Esophagus muscularis mucosa (tissue), 4 donors: ENCODE results near the gene BMPR1A. TPM values are rescaled to one million over a fixed set of nuclear protein-coding genes. Genes with fewer than 3 reads are reported as not detected.
A peak's percentile ranks its signal among the peaks of the same experiment; 100 is the strongest.

Source experiments
- DNase-seq: peaks from one replicate; pipeline ENCODE4 v3.0.0-alpha.2; 2017; ENCODE audit errors: extremely low spot score
- H3K27ac ChIP-seq, 4 donors: fragments of 200-600 bp; sonication (generic); replicated peaks in 1 of 4; 1 replicate in 3 of 4; 2 replicates in 1 of 4; pipeline ENCODE4 v1.5.1; 2016 to 2019; ENCODE audit warnings: mild to moderate bottlenecking in 1 of 4
- H3K27me3 ChIP-seq, 4 donors: fragments of 200-600 bp; sonication (generic); one replicate each; pipeline versions ENCODE4 v1.5.1 to v1.6.0; 2016 to 2019
- H3K36me3 ChIP-seq, 4 donors: fragments of 200-600 bp; sonication (generic); one replicate each; pipeline ENCODE4 v1.5.1; 2016 to 2019
- H3K4me1 ChIP-seq, 4 donors: fragments of 200-600 bp; sonication (generic); one replicate each; pipeline ENCODE4 v1.5.1; 2016 to 2019
- H3K4me3 ChIP-seq, 4 donors: fragments of 200-600 bp; sonication (generic); 1 replicate in 2 of 4; 2 replicates in 2 of 4; pipeline ENCODE4 v1.5.1; 2016 to 2019; ENCODE audit warnings: mild to moderate bottlenecking in 4 of 4, moderate library complexity in 1 of 4
- H3K9me3 ChIP-seq, 4 donors: fragments of 200-600 bp; sonication (generic); 1 replicate in 3 of 4; 2 replicates in 1 of 4; pipeline ENCODE4 v1.5.1; 2016 to 2019
- CTCF ChIP-seq, 3 experiments: fragments of 200-600 bp in 2 of 3; fragments of 450-650 bp in 1 of 3; sonication (generic) in 2 of 3; IDR thresholded peaks; one replicate each; pipeline ENCODE4 v1.5.1; 2017 to 2019; ENCODE audit warnings: antibody characterized with exemption in 3 of 3, mild to moderate bottlenecking in 2 of 3, moderate library complexity in 1 of 3
- EP300 ChIP-seq: sonication (generic); formaldehyde crosslinking; IDR thresholded peaks from one replicate; pipeline ENCODE4 v1.6.1; 2017; ENCODE audit warnings: antibody characterized with exemption
- POLR2A ChIP-seq: fragments of 450-650 bp; IDR thresholded peaks from one replicate; pipeline ENCODE4 v1.6.1; 2017; ENCODE audit warnings: antibody characterized with exemption, moderate library complexity, mild to moderate bottlenecking, low read depth
- POLR2AphosphoS5 ChIP-seq, 2 donors: sonication (generic); formaldehyde crosslinking; IDR thresholded peaks; one replicate each; pipeline ENCODE4 v1.6.1; 2017; ENCODE audit warnings: antibody characterized with exemption in 2 of 2
- WGBS: methylation state at CpG from one replicate; pipeline ENCODE4 v1.1.5; 2018; 5-methylcytosine and 5-hydroxymethylcytosine counted together
- intact Hi-C: fragments of 100-400 bp; cut with DNase I; formaldehyde crosslinking; loops from one replicate; pipeline ENCODE4 v1.15.1; 2023
- total RNA-seq, 4 donors: library from RNA; depleted of rRNA; stranded (reverse); fragments of >200 nt; gene quantifications; one replicate each; pipeline versions ENCODE4 v1.1.0 to v1.2.1, GENCODE V29; 2016

The BMPR1A gene
- total RNA-seq, 4 donors from 2014 or later = 66.1 to 110 (median 90.5) TPM

GRCh38 chr10:86941426-86941825 lies 185.0 kb downstream of the BMPR1A start:
- H3K27ac ChIP-seq = no peak overlapping the region
- intact Hi-C loops = loop anchor here (2.0 kb wide), 1 partner anchor 151 kb away; no protein-coding TSS in a partner anchor
- no peak overlapping the region for H3K4me3 ChIP-seq
- TF ChIP-seq POLR2AphosphoS5 (IDR thresholded peaks at IDR 0.05) (no peak), EP300 (no peak)
- WGBS = 89% methylated on average over 2 of the region's 2 CpGs
- DNase-seq = no peak
- peaks cover 0 to 71% (median 16%) of the 10 kb centered on the region in 4 donors for H3K36me3 ChIP-seq
- H3K27me3 ChIP-seq = peaks cover 0 to 24% (median 0%) of the 10 kb centered on the region in 4 donors
- no peaks in the 10 kb centered on the region for H3K9me3 ChIP-seq
- H3K4me1 ChIP-seq = peaks cover 18 to 59% (median 54%) of the 10 kb centered on the region in 4 donors

GRCh38 chr10:86941991-86942421 lies 185.6 kb downstream of the BMPR1A start:
- 93% methylated on average over 12 of the region's 14 CpGs for WGBS
- DNase-seq = no peak
- H3K36me3 ChIP-seq = peaks cover 0 to 71% (median 14%) of the 10 kb centered on the region in 4 donors
- H3K4me3 ChIP-seq = no peak overlapping the region
- H3K4me1 ChIP-seq = peaks cover 22 to 63% (median 56%) of the 10 kb centered on the region in 4 donors
- intact Hi-C loops = loop anchor here (2.0 kb wide), 1 partner anchor 151 kb away; no protein-coding TSS in a partner anchor
- TF ChIP-seq POLR2A (no peak), POLR2AphosphoS5 (IDR thresholded peaks at IDR 0.05) (no peak), CTCF (IDR thresholded peaks at IDR 0.05) (no peak), EP300 (no peak)
- peaks cover 0 to 30% (median 0%) of the 10 kb centered on the region in 4 donors for H3K27me3 ChIP-seq
- H3K27ac ChIP-seq = no peak overlapping the region
- no peaks in the 10 kb centered on the region for H3K9me3 ChIP-seq

GRCh38 chr10:86942441-86943315 lies 186.3 kb downstream of the BMPR1A start:
- intact Hi-C loops = no loop called here
- H3K4me3 ChIP-seq = peak overlapping the region; percentile 11 to 38 (median 33)
- H3K36me3 ChIP-seq = peaks cover 0 to 67% (median 12%) of the 10 kb centered on the region in 4 donors
- H3K27ac ChIP-seq = no peak overlapping the region
- WGBS = 83% methylated on average over 26 of the region's 94 CpGs
- no peak for DNase-seq
- H3K4me1 ChIP-seq = peaks cover 22 to 57% (median 51%) of the 10 kb centered on the region in 4 donors
- TF ChIP-seq POLR2AphosphoS5 (IDR thresholded peaks at IDR 0.05) = no peak
- no peak for TF ChIP-seq EP300
- TF ChIP-seq POLR2A = no peak
- TF ChIP-seq CTCF (IDR thresholded peaks at IDR 0.05) = no peak
- H3K27me3 ChIP-seq = peaks cover 0 to 34% (median 0%) of the 10 kb centered on the region in 4 donors
- no peaks in the 10 kb centered on the region for H3K9me3 ChIP-seq

GRCh38 chr10:86943316-86944030 lies 187.1 kb downstream of the BMPR1A start:
- H3K4me1 ChIP-seq = peaks cover 22 to 50% (median 47%) of the 10 kb centered on the region in 4 donors
- H3K4me3 ChIP-seq = no peak overlapping the region
- no peak overlapping the region for H3K27ac ChIP-seq
- H3K27me3 ChIP-seq = peaks cover 0 to 34% (median 0%) of the 10 kb centered on the region in 4 donors
- TF ChIP-seq POLR2A (no peak), POLR2AphosphoS5 (IDR thresholded peaks at IDR 0.05) (no peak), CTCF (IDR thresholded peaks at IDR 0.05) (no peak), EP300 (no peak)
- peaks cover 0 to 59% (median 9%) of the 10 kb centered on the region in 4 donors for H3K36me3 ChIP-seq
- no peak for DNase-seq
- WGBS = 97% methylated on average over 25 of the region's 30 CpGs
- intact Hi-C loops = no loop called here
- H3K9me3 ChIP-seq = no peaks in the 10 kb centered on the region

- no peaks in the 10 kb centered on the region for H3K9me3 ChIP-seq
- H3K4me1 ChIP-seq = peaks cover 22 to 45% (median 43%) of the 10 kb centered on the region in 4 donors
- TF ChIP-seq CTCF (IDR thresholded peaks at IDR 0.05) = no peak
- TF ChIP-seq POLR2AphosphoS5 (IDR thresholded peaks at IDR 0.05) = no peak
- no peak for TF ChIP-seq EP300
- TF ChIP-seq POLR2A = no peak
- no peak overlapping the region for H3K27ac ChIP-seq
- no peak for DNase-seq
- intact Hi-C loops = no loop called here
- peaks cover 0 to 34% (median 0%) of the 10 kb centered on the region in 4 donors for H3K27me3 ChIP-seq
- peaks cover 0 to 59% (median 8%) of the 10 kb centered on the region in 4 donors for H3K36me3 ChIP-seq
- H3K4me3 ChIP-seq = no peak overlapping the region
- WGBS = 87% methylated on average over 4 of the region's 4 CpGs
Observed at GRCh38 chr10:86944031-86944419, 187.6 kb downstream of the BMPR1A start.
